OCI-LY7 (cell line): Measurements from ENCODE around the gene KRTAP10-5.

Source experiments
- CTCF ChIP-seq: fragments of 200-600 bp; sonication (generic); conservative IDR thresholded peaks from 2 replicates; pipeline ENCODE4 v1.5.1; 2014; ENCODE audit warnings: mild to moderate bottlenecking, antibody characterized with exemption, low read length, moderate library complexity, mixed read lengths
- EZH2phosphoT487 ChIP-seq: fragments of 200-600 bp; sonication (generic); IDR thresholded peaks from 2 replicates; pipeline ENCODE4 v1.6.1; 2018; ENCODE audit warnings: low read depth, borderline replicate concordance, mild to moderate bottlenecking, mixed run types, antibody characterized with exemption, low read length, moderate library complexity, mixed read lengths

GRCh38 chr21:44612029-44612486 is 31.7 kb upstream of the KRTAP10-5 start, which contains the start of gene KRTAP10-8:
- TF ChIP-seq CTCF: no peak
- TF ChIP-seq EZH2phosphoT487: no peak
